Effector memory CD4-positive, alpha-beta T cell (primary cell): ENCODE data around the gene NET1.

Source experiments
- DNase-seq, 3 donors: peaks; one replicate each; pipeline ENCODE4 v3.0.0-alpha.2; 2020
- H3K27ac ChIP-seq: 2 replicates; pipeline ENCODE4 v1.7.0; 2013; ENCODE audit warnings: mild to moderate bottlenecking, low read length, moderate library complexity; ENCODE audit not compliant: insufficient read depth, poor library complexity, severe bottlenecking
- H3K27me3 ChIP-seq: replicated peaks from 2 replicates; pipeline ENCODE4 v1.7.0; 2013; ENCODE audit warnings: mild to moderate bottlenecking, low read length; ENCODE audit not compliant: insufficient read depth, control insufficient read depth, poor library complexity, severe bottlenecking
- H3K36me3 ChIP-seq: 2 replicates; pipeline ENCODE4 v1.7.0; 2013; ENCODE audit warnings: mild to moderate bottlenecking, low read length, moderate library complexity; ENCODE audit not compliant: control insufficient read depth, insufficient read depth
- H3K4me1 ChIP-seq: 2 replicates; pipeline ENCODE4 v1.7.0; 2013; ENCODE audit warnings: low read length, mild to moderate bottlenecking; ENCODE audit not compliant: control insufficient read depth, insufficient read depth, poor library complexity, severe bottlenecking
- H3K4me3 ChIP-seq: 2 replicates; pipeline ENCODE4 v1.7.0; 2013; ENCODE audit warnings: low read length, low read depth, mild to moderate bottlenecking; ENCODE audit not compliant: insufficient read depth, poor library complexity, severe bottlenecking
- H3K9me3 ChIP-seq: 2 replicates; pipeline ENCODE4 v1.7.0; 2013; ENCODE audit warnings: mild to moderate bottlenecking, low read length, moderate library complexity; ENCODE audit not compliant: control insufficient read depth

Gene NET1

DNA sequence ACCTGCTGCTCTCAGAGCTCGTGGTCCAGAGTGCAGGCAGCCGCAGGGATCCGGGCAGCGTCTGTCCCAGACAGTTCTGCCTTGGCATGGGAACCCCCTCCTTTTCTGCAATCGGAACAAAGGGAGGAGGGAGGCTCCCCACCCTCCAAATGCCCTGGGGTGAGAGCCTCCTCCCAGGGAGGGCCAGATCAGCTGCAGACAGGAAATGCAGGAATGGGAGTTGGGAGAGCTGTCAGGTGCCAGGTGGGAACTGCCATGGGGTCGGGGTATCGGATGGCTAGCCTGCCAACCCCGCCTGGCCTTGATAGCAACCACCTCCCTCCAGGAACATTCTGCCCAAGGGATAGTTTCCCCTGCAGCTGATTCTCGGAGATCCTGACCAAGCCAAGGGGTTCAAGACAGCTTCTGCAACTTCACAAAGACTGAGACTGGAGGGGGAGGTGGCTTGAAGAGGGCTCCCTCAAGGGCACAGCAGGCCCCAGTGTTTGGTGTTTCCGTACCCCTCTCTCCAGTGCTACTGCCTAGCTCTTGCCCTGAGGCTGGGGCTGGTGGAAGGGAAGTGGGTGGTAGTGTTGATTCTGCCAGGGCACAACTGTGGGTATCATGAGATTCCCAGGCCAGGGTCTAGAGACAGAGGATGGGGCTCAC is 87.3 kb downstream of the NET1 start, which contains the start of gene CALML5:
Gene CALML5 (minus strand): TSS at position 78 of the 648 bp plus-strand sequence. CDS start 132 bp downstream, outside the sequence.
- H3K9me3 ChIP-seq: no peaks in the 10 kb centered on the region
- no peak within 1 kb of the TSS for H3K27ac ChIP-seq
- no peaks in the 10 kb centered on the region for H3K4me1 ChIP-seq
- DNase-seq: no peak
- no peaks in the 10 kb centered on the region for H3K36me3 ChIP-seq
- no peaks in the 10 kb centered on the region for H3K27me3 ChIP-seq
- no peak within 1 kb of the TSS for H3K4me3 ChIP-seq

DNA sequence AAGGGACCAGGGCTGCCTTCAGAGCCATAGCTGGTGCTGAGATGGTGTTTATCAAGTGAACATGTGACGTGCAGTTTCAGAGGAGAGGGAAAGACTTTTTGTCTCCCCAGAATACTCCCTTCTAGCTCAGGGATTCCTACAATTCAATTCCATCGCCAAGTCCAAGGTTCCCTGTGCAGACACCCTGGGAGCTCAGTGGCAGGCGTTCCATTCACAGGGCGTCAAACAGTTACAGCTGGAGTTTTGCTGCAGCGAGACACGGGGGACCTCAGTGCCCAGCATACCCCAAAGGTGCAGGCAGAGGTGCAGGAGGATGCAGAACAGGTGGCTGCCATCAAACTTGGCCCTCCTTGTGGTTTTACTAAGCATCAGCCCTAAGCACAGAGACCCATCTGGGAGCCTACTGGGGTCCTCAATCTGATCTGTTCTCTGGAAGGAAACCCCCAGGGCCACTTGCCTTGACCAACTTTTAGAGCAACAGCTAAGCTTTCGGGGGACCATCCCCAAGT is 87.9 kb downstream of the NET1 start:
- Histone ChIP-seq H3K4me3 (no peak overlapping the region), H3K4me1 (no peaks in the 10 kb centered on the region), H3K36me3 (no peaks in the 10 kb centered on the region), H3K27me3 (no peaks in the 10 kb centered on the region), H3K9me3 (no peaks in the 10 kb centered on the region), H3K27ac (no peak overlapping the region)
- DNase-seq: no peak

DNA sequence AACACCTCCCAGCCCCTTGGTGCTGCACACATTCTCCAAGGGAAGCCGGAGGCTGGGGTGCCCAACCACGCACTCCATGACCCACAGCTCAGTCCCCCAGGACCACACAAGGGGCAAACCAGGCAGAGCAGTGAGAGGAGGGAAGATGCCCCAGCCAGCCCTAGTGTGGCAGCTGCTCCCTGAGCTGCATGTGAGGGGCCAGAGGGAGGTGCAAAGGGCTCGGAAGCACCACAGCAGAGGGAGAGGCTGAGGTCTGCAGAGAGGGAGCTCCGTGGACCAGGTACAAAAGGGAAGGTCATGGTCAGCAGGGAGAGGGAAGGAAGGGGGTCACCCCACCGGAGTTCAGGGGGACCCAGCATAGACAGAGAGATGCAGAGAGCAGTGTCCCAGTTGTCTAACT is 88.6 kb downstream of the NET1 start:
- no peaks in the 10 kb centered on the region for H3K36me3 ChIP-seq
- no peaks in the 10 kb centered on the region for H3K27me3 ChIP-seq
- H3K4me3 ChIP-seq: no peak overlapping the region
- no peak for DNase-seq
- no peaks in the 10 kb centered on the region for H3K9me3 ChIP-seq
- H3K27ac ChIP-seq: no peak overlapping the region
- H3K4me1 ChIP-seq: no peaks in the 10 kb centered on the region

DNA sequence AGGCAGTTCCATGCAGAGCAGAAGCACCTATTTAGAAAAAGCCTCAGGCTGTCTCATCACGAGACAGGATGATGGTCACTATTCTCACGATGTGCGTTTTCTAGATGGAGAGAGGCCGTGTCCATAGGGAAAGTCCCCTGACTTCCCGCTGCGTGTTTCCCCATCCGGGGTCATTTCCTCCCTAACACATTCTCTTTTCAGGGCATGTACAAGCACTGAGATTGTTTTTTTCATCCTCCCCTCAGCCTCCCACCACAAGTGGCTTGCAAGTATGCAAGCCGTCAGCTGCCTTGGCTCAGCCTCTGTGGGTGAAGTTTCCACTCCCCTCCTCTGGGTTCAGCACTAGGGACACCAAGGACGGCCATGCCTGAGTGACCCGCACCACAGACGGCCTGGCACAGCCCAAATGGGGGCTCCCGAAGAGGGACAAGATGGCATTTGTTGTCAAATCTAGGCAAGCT is 89.7 kb downstream of the NET1 start:
- H3K36me3 ChIP-seq: no peaks in the 10 kb centered on the region
- H3K4me3 ChIP-seq: no peak overlapping the region
- no peaks in the 10 kb centered on the region for H3K4me1 ChIP-seq
- no peak overlapping the region for H3K27ac ChIP-seq
- H3K9me3 ChIP-seq: no peaks in the 10 kb centered on the region
- H3K27me3 ChIP-seq: no peaks in the 10 kb centered on the region
- DNase-seq: no peak

DNA sequence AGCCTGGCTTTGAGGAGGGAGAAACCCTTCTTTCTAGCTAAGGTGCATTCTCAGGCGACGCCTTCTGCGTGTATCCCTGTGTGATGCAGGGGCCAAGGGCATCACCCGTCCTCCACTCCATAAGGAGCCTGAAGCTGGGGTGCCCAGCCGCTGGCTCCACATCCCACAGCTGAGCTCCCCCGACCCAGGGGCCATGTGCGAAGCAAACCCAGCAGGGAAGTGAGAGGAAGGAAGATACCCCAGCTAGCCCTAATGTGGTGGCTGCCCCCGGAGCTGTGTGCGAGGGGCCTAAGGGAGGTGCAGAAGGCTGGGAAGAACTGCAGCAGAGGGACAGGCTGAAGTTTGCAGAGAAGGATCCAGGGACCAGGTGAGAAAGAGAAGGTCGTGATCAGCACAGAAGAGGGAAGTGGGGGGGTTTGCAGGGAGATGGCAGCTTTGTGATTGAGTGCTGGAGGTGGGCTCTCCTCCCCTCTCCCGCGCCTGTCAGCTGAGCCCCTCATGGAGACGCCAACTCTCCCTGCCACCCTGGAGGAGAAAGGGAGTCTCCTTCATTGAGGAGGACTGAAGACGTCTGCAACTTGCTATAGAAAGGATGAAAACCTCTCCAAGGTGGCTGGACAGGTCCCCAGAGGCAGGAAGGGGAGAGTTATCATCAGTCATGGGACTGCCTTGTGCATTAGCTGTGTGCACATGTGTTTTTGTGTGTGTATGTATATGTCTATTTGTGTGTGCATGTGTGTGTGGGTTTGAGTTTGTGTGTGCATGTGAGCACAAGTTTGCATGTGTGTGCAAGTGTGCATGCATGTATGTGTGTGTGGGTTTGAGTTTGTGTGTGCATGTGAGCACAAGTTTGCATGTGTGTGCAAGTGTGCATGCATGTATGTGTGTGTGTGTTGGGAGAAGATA is 90.5 kb downstream of the NET1 start:
- no peaks in the 10 kb centered on the region for H3K4me1 ChIP-seq
- no peaks in the 10 kb centered on the region for H3K27me3 ChIP-seq
- H3K9me3 ChIP-seq: no peaks in the 10 kb centered on the region
- no peaks in the 10 kb centered on the region for H3K36me3 ChIP-seq
- H3K27ac ChIP-seq: no peak overlapping the region
- H3K4me3 ChIP-seq: no peak overlapping the region
- DNase-seq: no peak

DNA sequence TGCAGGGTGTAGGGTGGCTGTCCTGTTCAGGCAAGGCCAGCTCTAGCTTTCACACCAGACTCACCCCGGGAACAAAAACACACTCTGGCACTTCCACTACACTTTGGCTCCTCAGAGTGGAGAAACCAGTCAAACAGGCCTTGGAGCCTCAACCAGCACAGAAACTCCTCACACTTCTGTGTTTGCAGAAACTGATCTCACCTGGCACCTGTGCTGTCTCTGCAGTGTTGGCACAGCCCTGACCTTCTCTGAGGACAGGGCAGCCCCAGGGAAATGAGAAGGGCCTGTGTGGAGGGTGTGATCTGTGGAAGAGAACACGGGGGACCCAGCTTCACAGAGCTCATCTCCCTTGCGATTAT is 91.1 kb downstream of the NET1 start:
- Histone ChIP-seq H3K27ac (no peak overlapping the region), H3K36me3 (no peaks in the 10 kb centered on the region), H3K4me1 (no peaks in the 10 kb centered on the region), H3K27me3 (no peaks in the 10 kb centered on the region), H3K9me3 (no peaks in the 10 kb centered on the region), H3K4me3 (no peak overlapping the region)
- DNase-seq: no peak

DNA sequence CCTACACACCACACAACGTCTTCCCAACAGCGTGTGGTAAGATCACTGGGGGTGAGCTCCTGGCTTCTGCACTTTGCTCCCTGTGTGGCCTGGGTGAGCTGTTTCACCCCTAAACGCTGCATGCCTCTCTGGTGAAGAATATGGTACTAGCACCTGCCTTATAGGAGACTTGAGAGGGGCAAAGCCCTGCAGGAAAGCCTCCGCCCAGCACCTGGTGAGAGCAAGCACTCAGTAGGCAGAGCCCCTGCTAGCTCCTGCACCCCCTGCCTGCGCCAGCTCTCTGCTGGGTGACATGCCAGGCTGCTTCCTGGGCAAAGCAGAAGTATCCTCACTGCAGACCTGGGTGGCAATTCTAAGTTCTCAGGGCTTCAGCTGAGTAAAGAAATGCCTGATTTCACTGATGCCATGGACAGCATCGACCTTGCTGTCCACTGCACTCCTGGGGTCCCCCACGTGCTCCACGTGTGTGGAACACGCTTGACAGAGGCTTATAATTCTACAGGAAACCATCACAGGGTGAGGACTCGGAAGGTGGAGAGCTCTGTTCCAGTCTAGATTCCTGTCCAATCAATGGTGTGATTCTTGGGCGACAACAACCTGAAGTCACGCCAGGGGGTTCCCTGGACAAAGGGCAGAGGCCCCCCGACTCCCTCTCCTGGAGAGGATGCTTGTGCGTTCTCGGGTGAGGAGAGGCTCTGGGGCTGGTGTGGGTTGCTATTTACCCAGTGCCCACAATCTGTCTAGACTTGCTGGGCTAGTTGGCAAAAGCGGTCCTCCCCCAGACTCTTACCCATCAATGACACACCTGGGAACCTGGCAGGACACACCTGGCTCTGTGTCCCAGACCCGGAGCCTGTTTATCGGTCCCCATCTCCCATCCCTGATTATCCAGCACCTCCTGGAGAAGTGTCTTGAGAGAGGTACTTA is 92.1 kb downstream of the NET1 start:
- Histone ChIP-seq H3K27ac (no peak overlapping the region), H3K4me1 (no peaks in the 10 kb centered on the region), H3K27me3 (no peaks in the 10 kb centered on the region), H3K9me3 (no peaks in the 10 kb centered on the region), H3K4me3 (no peak overlapping the region), H3K36me3 (no peaks in the 10 kb centered on the region)
- DNase-seq: no peak

DNA sequence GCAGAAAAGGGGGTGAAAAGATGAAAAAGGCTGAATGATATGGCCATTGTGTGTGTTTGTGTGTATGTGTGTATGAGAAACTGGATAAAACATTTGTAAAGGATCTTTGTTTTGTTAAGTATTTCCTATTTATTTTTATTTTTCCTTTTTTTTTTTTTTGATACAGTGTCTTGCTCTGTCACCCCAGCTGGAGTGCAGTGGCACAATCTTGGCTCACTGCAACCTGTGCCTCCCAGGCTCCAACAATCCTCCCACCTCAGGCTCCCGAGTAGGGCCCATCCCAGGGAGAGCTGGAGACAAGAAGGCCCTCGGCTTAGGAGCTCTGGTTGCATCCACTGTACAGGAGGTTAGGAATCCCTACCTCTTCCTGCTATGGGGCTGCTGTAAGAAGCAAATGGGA is 93.9 kb downstream of the NET1 start:
- H3K27ac ChIP-seq: no peak overlapping the region
- H3K36me3 ChIP-seq: no peaks in the 10 kb centered on the region
- no peaks in the 10 kb centered on the region for H3K9me3 ChIP-seq
- no peaks in the 10 kb centered on the region for H3K27me3 ChIP-seq
- H3K4me3 ChIP-seq: no peak overlapping the region
- H3K4me1 ChIP-seq: no peaks in the 10 kb centered on the region
- DNase-seq: no peak

DNA sequence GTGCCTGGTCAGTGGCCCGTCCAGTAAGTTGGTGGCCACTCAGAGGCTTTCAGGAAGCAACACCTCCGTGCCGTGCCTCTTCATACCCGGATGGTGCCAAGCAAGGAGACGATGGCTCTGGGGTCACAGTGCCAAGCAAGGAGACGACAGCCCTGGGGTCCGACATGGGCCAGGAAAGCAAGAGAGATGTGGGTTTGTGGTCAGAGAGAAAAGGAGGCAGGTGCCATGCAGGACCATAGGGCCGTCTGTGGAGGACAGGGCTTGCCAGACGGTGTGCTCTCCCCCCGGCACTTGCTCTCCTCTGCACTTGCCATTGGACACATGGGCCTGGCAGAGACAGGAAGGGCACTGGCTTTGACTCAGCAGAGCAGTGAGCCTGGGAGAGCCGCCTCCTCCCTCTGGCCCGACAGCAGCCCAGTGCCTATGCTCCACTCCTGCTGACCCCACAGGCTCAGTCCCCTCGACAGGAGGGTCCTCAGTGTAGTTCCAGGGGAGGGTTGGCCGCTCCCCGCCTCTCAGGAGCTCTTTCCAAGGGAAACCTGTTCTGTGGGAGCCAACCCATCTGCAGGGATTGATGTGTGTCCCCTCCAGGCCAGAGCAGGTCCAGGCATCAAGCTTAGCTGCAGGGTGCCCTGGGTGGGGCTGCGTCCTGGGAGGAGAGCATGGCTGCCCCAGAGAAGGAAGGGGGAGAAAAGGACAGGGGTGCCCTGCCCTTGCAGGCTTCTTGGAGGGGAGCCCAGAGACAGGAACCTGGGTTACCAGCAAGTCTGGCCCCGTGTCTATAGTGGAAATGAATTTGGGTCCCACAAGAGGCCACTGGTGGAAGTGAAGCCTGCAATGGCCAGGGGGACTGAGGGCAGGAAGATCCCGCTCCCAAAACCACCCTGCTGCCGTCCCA is 94.6 kb downstream of the NET1 start:
- H3K4me1 ChIP-seq: no peaks in the 10 kb centered on the region
- no peak for DNase-seq
- H3K9me3 ChIP-seq: no peaks in the 10 kb centered on the region
- H3K4me3 ChIP-seq: no peak overlapping the region
- no peak overlapping the region for H3K27ac ChIP-seq
- no peaks in the 10 kb centered on the region for H3K36me3 ChIP-seq
- H3K27me3 ChIP-seq: no peaks in the 10 kb centered on the region
